ENCODE measurements around the gene HK2.

HK2 gene

DNA sequence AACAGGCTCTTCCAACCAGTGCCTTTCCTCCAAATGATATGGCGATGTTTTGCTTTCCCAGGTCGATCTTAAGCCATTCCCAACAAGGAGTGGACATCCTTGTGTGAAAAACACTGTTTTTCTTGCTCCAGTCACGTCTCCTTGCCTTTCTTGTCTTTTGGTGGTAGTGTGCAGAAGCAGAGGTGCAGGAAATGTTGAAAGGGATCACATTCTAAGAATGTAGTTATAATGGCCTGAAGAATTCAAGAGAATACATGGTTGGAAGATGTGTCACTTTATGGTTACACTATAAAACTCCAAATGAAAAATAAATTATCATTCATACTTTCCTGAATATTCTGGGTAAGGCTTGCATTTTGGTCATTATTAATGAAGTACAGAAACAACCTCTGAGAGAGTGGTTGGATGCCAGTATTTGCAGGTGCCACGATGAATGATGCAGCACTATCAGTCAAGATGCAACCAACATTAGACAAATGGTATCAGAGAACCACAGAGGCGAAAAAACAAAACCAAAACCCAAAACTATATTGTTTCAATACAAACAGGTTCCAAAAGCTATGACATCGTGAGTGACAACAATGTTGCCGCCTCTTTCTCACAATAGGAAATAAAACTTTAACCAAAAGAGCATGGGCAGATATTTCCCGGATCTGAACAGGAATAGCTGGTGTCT is 97.0 kb downstream of the HK2 start:
- H3K27ac Mint-ChIP-seq = no peak overlapping the region
- no peaks in the 10 kb centered on the region for H3K9me3 Mint-ChIP-seq
- DNase-seq (no peak), ATAC-seq (no peak)
- no peaks in the 10 kb centered on the region for H3K4me1 Mint-ChIP-seq
- no peak overlapping the region for H3K4me3 Mint-ChIP-seq
- H3K36me3 Mint-ChIP-seq (ENCODE audit: low read depth) = no peaks in the 10 kb centered on the region
- peaks cover 16% of the 10 kb centered on the region for H3K27me3 Mint-ChIP-seq

DNA sequence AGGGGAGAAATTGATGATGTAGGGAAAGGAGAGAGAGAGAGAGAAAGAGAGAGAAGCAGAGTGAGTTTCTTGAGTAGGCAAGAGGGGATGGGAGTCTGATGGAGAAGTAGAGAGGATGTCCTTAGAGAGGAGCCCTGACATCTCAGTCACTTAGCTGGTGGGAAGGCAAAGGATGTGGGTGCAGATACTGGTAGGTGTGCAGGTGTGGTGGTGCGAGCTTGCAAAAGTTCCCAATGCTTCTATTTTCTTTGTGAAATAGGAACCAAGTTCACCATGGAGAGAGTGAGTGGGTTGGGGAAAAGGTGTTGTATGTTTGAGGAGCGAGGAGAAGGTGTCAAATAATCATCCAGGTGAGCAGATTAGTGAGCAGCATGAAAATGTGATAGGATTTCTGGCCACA is 98.0 kb downstream of the HK2 start:
- no peak for ATAC-seq
- H3K4me1 Mint-ChIP-seq = no peaks in the 10 kb centered on the region
- H3K27ac Mint-ChIP-seq = no peak overlapping the region
- no peaks in the 10 kb centered on the region for H3K36me3 Mint-ChIP-seq (ENCODE audit: low read depth)
- DNase-seq = no peak
- peaks cover 24% of the 10 kb centered on the region for H3K27me3 Mint-ChIP-seq
- no peak overlapping the region for H3K4me3 Mint-ChIP-seq
- no peaks in the 10 kb centered on the region for H3K9me3 Mint-ChIP-seq

DNA sequence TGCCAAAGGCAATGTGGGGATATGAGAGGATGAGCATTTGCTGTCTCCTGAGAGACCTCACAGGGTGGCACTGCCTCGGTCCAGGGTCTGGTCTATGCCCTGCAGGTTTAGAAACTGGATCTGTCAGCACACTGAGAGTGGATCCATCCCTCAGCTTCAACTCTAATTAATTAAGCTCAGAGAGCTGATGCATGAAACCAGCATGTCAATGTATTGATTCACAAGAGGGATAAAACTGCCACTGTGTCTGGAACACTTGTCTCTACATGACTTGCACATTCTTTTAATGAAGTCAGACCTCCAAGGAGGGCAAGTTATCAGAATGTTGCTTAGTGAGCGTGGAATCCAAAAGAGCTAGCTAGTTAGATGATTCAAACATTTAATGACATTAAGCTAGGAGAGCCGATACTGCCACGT is 102.1 kb downstream of the HK2 start:
- H3K4me1 Mint-ChIP-seq = no peaks in the 10 kb centered on the region
- ATAC-seq (no peak), DNase-seq (no peak)
- H3K4me3 Mint-ChIP-seq = no peak overlapping the region
- H3K27ac Mint-ChIP-seq = no peak overlapping the region
- no peaks in the 10 kb centered on the region for H3K36me3 Mint-ChIP-seq (ENCODE audit: low read depth)
- H3K27me3 Mint-ChIP-seq = peaks cover 23% of the 10 kb centered on the region
- no peaks in the 10 kb centered on the region for H3K9me3 Mint-ChIP-seq

DNA sequence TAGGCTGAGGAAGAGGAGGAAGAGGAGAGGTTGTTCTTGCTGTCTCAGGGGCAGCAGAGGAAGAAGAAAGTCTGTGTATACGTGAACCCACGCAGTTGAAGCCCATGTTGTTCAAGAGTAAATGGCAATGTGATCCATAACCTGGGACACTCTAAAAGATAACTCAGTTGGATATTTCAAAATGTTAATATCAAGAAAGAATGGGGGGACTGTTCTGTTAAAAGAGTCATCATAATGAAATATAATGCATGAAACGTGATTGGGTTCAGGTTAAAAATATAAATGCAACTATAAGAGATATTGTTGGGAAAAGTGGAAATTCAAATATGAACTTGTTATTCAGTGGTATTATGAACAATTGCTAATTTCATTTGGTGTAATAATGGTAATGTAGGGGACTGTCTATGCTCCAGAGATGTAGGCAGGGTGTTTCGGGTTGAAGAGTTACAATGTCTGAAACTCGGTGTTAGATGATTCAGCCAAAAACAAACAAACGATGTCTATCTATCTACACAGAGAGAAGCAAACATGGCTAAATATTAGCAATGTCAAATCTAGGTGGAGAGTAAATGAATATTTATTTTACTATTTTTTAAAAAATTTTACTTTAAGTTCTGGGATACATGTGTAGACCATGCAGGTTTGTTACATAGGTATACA is 103.4 kb downstream of the HK2 start:
- H3K27ac Mint-ChIP-seq = no peak overlapping the region
- H3K9me3 Mint-ChIP-seq = no peaks in the 10 kb centered on the region
- DNase-seq = no peak
- no peaks in the 10 kb centered on the region for H3K4me1 Mint-ChIP-seq
- no peak overlapping the region for H3K4me3 Mint-ChIP-seq
- no peak for ATAC-seq
- no peaks in the 10 kb centered on the region for H3K36me3 Mint-ChIP-seq (ENCODE audit: low read depth)
- peaks cover 16% of the 10 kb centered on the region for H3K27me3 Mint-ChIP-seq

DNA sequence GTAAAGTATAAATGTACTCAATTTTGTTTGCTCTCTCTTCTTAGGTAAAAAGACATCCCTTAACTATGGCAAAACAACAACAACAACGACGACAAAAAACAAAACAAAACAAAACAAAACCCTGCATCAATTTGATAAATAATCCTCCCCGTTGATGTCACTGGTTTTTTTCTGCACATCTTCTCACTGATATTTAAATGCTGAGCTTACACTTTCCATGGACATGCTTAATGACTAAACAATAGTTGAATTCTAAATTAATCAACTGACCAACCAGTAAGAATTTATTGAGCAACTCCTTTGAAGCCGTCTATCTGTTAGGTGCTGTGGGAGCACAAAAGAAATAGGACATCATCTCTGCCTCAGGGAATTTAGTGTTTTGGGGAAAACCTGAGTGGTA is 104.3 kb downstream of the HK2 start:
- H3K9me3 Mint-ChIP-seq = no peaks in the 10 kb centered on the region
- H3K4me1 Mint-ChIP-seq = no peaks in the 10 kb centered on the region
- DNase-seq = no peak
- H3K36me3 Mint-ChIP-seq (ENCODE audit: low read depth) = no peaks in the 10 kb centered on the region
- H3K4me3 Mint-ChIP-seq = no peak overlapping the region
- H3K27me3 Mint-ChIP-seq = peaks cover 16% of the 10 kb centered on the region
- no peak for ATAC-seq
- H3K27ac Mint-ChIP-seq = no peak overlapping the region

DNA sequence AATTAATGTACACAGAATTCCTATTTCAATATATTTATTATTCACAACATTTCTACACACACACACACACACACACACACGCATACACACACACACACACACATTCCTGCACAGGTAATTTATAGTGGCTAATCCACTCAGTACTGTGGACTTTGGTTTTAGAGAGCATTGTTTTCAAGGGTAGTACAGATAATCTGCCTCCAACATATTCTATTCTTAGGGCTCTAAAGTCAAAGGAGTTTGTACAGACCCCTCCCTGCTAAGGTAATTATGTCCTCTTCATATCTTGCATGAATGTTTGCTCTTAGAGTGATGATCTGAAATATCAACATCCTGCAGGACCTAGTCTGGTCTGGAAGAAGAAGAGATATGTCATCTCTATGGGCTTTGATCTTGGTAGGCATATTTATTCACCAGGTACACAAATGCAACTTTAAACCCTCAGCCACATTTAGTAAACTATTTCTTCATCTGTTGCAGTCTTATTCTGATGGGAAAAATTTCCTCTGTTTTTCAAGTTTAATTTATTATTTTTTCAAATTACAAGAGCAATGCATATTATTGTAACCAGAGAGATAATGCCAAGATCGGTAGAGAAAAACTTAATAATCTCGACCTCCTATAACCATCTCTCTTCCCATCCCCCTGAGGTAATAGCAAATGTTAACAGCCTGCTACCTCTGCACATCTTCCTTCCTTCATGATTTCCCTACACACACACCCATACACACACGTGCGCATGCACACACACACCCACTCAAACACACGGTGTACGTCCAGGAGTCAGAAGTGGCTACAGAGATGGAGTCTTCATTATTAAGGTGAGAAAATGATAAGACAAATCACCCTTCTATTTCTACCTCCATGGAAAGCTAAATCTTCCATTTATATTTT is 106.2 kb downstream of the HK2 start:
- ATAC-seq = no peak
- Mint-ChIP-seq H3K4me1 (no peaks in the 10 kb centered on the region), H3K27ac (no peak overlapping the region), H3K27me3 (peaks cover 18% of the 10 kb centered on the region), H3K4me3 (no peak overlapping the region), H3K9me3 (no peaks in the 10 kb centered on the region), H3K36me3 (ENCODE audit: low read depth) (no peaks in the 10 kb centered on the region)
- no peak for DNase-seq

DNA sequence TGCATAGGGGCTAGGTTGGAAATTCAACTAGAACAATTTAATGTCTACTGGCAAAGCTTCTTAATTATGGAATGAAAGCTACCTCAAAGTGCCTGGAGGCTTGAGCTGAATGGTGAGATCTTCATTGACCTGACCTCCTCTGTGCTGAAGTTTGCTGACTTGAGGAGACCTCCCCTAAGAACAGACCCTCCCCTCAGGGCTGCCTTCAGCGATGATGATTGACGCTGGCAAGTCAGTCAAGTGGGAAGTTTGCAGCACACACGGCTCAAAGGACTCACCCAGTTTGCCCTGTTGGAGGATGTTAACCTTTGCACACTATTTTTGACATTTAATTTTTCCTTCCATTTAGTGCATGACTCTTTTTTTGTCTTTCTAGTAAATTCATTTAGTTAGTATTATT is 107.4 kb downstream of the HK2 start:
- Mint-ChIP-seq H3K36me3 (ENCODE audit: low read depth) (no peaks in the 10 kb centered on the region), H3K27ac (no peak overlapping the region), H3K4me1 (no peaks in the 10 kb centered on the region), H3K27me3 (peaks cover 15% of the 10 kb centered on the region), H3K9me3 (no peaks in the 10 kb centered on the region), H3K4me3 (no peak overlapping the region)
- ATAC-seq (no peak), DNase-seq (no peak)

DNA sequence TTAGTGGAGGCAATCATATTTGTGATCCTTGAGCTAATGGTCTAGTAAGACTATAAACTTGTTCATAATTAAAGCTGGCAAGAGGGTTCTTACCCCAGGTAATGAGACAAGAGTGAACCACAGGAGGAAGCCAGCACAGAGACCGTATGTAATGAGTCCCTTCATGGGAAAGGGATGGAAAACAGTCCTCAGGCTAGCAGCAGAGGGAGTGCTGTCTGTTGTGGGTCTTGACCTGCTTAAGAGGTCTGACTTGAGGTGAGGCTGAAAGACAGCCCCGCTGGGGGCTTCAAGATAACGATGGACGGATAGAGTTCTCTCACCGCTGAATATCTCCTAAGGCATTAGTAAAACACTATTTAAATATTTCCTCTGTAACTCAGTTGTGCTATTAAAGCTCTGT is 108.3 kb downstream of the HK2 start:
- Mint-ChIP-seq H3K36me3 (ENCODE audit: low read depth) (no peaks in the 10 kb centered on the region), H3K27ac (no peak overlapping the region), H3K27me3 (peaks cover 8% of the 10 kb centered on the region), H3K9me3 (no peaks in the 10 kb centered on the region), H3K4me3 (no peak overlapping the region), H3K4me1 (no peaks in the 10 kb centered on the region)
- no peak for DNase-seq
- ATAC-seq = no peak
